Left ventricle myocardium inferior (tissue), 1 donor: ENCODE measurements around the gene KRTAP1-3. TPM values are rescaled to one million over a fixed set of nuclear protein-coding genes. Genes with fewer than 3 reads are reported as not detected.

Experiments used
- DNase-seq: peaks from one replicate; pipeline ENCODE4 v3.0.0-alpha.2; 2020
- H3K27ac ChIP-seq: fragments of 200-600 bp; replicated peaks from 2 replicates; pipeline ENCODE4 v1.8.0; 2021
- H3K27me3 ChIP-seq: fragments of 200-600 bp; 2 replicates; pipeline ENCODE4 v1.8.0; 2021; ENCODE audit warnings: low read depth
- H3K36me3 ChIP-seq: fragments of 200-600 bp; 2 replicates; pipeline ENCODE4 v1.8.0; 2021
- H3K4me1 ChIP-seq: fragments of 200-600 bp; 2 replicates; pipeline ENCODE4 v1.8.0; 2021
- H3K4me3 ChIP-seq: fragments of 200-600 bp; 2 replicates; pipeline ENCODE4 v1.8.0; 2021; ENCODE audit warnings: mild to moderate bottlenecking, moderate library complexity
- H3K9me3 ChIP-seq: fragments of 200-600 bp; replicated peaks from 2 replicates; pipeline ENCODE4 v1.8.0; 2021
- CTCF ChIP-seq: fragments of 200-600 bp; IDR thresholded peaks from 2 replicates; pipeline ENCODE4 v1.8.0; 2021; ENCODE audit warnings: antibody characterized with exemption, mild to moderate bottlenecking, borderline replicate concordance
- intact Hi-C: fragments of 100-400 bp; cut with micrococcal nuclease; formaldehyde crosslinking; loops from one replicate; pipeline ENCODE4 v1.11.0; 2022
- total RNA-seq: library from RNA; stranded (reverse); fragmentation: NEBNext Ultra II Directional; extraction: Animal tissue kit (Norgen Biotek cat#: 25700); gene quantifications from one replicate; pipeline ENCODE4 v1.2.1, GENCODE V29; 2021
- donor health status: DM: no; HTN: yes; CAD: no; lungs with severe emphysema.

Gene KRTAP1-3
- total RNA-seq, 1 donor from 2014 or later = not detected

GRCh38 chr17:40995116-40995515, 39.6 kb downstream of the KRTAP1-3 start:
- Histone ChIP-seq H3K27me3 (peaks cover 88% of the 10 kb centered on the region), H3K9me3 (peaks cover 7% of the 10 kb centered on the region), H3K4me3 (no peak overlapping the region), H3K4me1 (no peaks in the 10 kb centered on the region), H3K36me3 (no peaks in the 10 kb centered on the region), H3K27ac (no peak overlapping the region)
- no peak for DNase-seq
- TF ChIP-seq CTCF = no peak
- intact Hi-C loops = no loop called here

- Histone ChIP-seq H3K9me3 (peaks cover 7% of the 10 kb centered on the region), H3K4me1 (no peaks in the 10 kb centered on the region), H3K27ac (no peak within 1 kb of the TSS), H3K36me3 (no peaks in the 10 kb centered on the region), H3K4me3 (no peak within 1 kb of the TSS), H3K27me3 (peaks cover 85% of the 10 kb centered on the region)
- TF ChIP-seq CTCF = no peak
- intact Hi-C loops = no loop called here
- DNase-seq = no peak
These were observed 40.8 kb downstream of the KRTAP1-3 start, which contains the start of gene KRTAP3-3 for GRCh38 chr17:40993839-40994238. KRTAP3-3 (minus strand) TSS chr17:40994164; CDS start chr17:40994097, 67 bp downstream.

- Histone ChIP-seq H3K36me3 (no peaks in the 10 kb centered on the region), H3K27me3 (peaks cover 83% of the 10 kb centered on the region), H3K4me1 (no peaks in the 10 kb centered on the region), H3K27ac (no peak overlapping the region), H3K4me3 (no peak overlapping the region), H3K9me3 (peaks cover 7% of the 10 kb centered on the region)
- no peak for DNase-seq
- intact Hi-C loops = no loop called here
- no peak for TF ChIP-seq CTCF
These were observed 41.6 kb downstream of the KRTAP1-3 start for GRCh38 chr17:40993084-40993483.

GRCh38 chr17:40992666-40993065, 42.0 kb downstream of the KRTAP1-3 start:
- DNase-seq = no peak
- peaks cover 7% of the 10 kb centered on the region for H3K9me3 ChIP-seq
- H3K27ac ChIP-seq = no peak overlapping the region
- intact Hi-C loops = no loop called here
- TF ChIP-seq CTCF = no peak
- no peak overlapping the region for H3K4me3 ChIP-seq
- no peaks in the 10 kb centered on the region for H3K36me3 ChIP-seq
- no peaks in the 10 kb centered on the region for H3K4me1 ChIP-seq
- H3K27me3 ChIP-seq = peaks cover 83% of the 10 kb centered on the region

- no peaks in the 10 kb centered on the region for H3K4me1 ChIP-seq
- no peak overlapping the region for H3K4me3 ChIP-seq
- DNase-seq = no peak
- intact Hi-C loops = no loop called here
- TF ChIP-seq CTCF = no peak
- H3K9me3 ChIP-seq = peaks cover 7% of the 10 kb centered on the region
- H3K36me3 ChIP-seq = no peaks in the 10 kb centered on the region
- H3K27ac ChIP-seq = no peak overlapping the region
- peaks cover 88% of the 10 kb centered on the region for H3K27me3 ChIP-seq
These were observed 47.8 kb downstream of the KRTAP1-3 start for GRCh38 chr17:40986920-40987319.

GRCh38 chr17:40984226-40984625, 50.4 kb downstream of the KRTAP1-3 start, which contains the start of gene KRT40:
KRT40 (minus strand) TSS chr17:40984326; CDS start chr17:40984273, 53 bp downstream.
- Histone ChIP-seq H3K27me3 (peaks cover 89% of the 10 kb centered on the region), H3K4me3 (no peak within 1 kb of the TSS), H3K4me1 (peaks cover 6% of the 10 kb centered on the region), H3K9me3 (no peaks in the 10 kb centered on the region), H3K36me3 (no peaks in the 10 kb centered on the region), H3K27ac (no peak within 1 kb of the TSS)
- intact Hi-C loops = no loop called here
- DNase-seq = no peak
- no peak for TF ChIP-seq CTCF
